NCI-H226 (cell line): ENCODE measurements around the gene RNF215.
A peak's percentile ranks its signal among the peaks of the same experiment; 100 is the strongest.
"Not testable (repeated sequence)": the region's sequence is repeated elsewhere in the genome, so short reads cannot be mapped to it uniquely, and the experiment has no call there.

Source experiments
- DNase-seq: peaks from one replicate; pipeline ENCODE4 v3.0.0-alpha.2; 2015

Gene RNF215

DNA sequence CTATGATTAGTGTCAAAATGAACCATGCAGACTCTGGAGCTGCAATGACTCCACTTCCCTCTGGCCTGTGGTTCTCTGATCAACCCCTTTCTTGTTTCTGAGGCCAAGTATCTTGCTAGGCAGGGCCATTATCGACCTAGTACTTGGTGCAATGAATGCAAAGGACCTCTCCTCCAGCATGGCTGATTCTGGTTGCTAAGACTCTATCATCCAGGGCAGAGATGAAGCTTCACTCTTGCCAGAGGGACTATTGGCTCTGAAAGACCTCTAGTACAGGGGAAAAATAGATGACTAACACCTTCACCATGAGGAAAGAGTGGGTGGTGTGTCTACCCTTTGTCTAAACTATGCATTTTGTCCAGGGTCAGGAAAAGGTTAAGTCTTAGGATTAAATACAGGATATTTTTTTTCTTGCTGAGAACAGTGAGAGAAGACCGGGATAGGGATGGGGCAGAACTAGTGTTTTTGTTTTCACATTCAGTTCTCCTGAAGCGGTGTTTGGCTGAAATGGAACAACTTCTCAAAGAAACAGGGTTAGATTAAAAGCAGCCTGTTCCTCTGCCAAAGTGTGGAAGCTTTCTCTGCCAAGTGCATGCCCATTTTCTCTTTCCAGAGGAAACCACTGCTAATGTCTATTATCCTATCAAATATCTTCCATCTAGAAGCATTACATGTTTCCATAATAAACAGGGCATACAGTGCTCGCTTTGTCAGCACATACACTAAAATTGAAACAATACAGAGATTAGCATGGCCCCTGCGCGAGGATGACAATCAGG, 33.3 kb upstream of the RNF215 start:
- DNase-seq, result peak; percentile 57

GRCh38 chr22:30416837-30417236, 29.6 kb upstream of the RNF215 start:
- no peak for DNase-seq

DNA sequence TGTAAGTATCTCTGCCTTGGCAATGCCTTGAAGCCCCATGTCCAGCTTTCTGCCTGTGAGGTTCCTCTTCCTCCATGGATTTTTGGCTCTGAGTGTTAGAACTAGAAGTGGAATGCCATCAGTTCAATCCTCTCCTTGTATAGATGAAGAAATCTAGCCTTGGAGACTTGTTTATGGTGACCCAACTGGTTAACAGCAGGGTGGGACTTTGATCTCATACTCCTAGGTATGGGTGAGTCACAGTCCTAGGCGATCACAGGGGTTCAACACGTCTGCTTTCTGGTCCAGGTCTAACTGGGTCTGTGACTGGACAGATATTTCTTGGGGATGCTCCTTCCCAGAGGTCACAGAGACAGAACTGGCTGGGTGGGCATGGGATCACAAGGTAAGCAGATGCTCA, 29.2 kb upstream of the RNF215 start:
- no peak for DNase-seq

DNA sequence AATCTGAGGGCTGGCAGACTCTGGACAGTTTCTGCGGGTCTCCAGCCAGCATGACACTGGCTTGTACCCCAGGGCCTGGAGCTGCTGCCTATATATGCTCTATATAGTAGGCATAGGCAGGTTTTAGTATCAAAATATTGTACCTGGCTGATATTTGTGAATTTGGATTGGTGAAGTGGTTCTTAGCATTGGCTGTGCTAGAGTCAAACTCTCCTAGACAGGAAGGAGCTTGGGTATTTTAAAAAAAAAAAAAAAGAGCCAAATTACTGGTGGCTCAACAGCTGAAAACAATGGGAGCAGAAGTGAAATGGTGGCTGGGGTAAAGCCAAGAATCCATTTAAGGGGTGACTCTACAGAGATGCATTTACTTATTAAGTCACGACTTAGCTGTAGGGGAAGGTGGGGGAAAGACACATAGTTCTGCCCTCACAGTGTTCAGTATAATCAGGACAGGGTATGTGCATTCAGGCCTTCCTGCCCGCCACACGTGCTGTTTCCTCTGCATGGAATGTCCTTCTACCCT, 27.4 kb upstream of the RNF215 start:
- DNase-seq, result no peak

GRCh38 chr22:30413745-30414524, 26.7 kb upstream of the RNF215 start:
- DNase-seq, result no peak

- DNase-seq, result no peak
These were observed 25.8 kb upstream of the RNF215 start for GRCh38 chr22:30413001-30413400.

DNA sequence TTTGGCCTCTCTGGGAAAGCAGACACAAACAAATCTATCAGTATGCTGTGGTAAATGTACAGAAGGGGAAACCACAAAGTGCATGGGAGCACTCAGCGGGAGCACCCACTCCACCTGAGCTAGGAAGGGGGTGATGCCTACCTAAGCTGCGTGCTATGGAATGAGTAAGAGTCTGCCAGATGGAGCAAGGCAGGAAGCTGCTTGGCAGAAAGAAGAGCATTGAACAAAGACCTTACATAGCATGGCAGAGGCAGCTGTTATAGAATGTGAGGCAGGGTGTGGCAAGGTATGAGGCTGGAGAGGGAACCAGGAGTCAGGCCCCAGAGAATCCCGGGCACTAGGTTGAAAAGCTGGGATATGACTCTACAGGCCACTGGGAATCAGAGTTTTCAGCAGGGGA, 24.6 kb upstream of the RNF215 start:
- no peak for DNase-seq

DNA sequence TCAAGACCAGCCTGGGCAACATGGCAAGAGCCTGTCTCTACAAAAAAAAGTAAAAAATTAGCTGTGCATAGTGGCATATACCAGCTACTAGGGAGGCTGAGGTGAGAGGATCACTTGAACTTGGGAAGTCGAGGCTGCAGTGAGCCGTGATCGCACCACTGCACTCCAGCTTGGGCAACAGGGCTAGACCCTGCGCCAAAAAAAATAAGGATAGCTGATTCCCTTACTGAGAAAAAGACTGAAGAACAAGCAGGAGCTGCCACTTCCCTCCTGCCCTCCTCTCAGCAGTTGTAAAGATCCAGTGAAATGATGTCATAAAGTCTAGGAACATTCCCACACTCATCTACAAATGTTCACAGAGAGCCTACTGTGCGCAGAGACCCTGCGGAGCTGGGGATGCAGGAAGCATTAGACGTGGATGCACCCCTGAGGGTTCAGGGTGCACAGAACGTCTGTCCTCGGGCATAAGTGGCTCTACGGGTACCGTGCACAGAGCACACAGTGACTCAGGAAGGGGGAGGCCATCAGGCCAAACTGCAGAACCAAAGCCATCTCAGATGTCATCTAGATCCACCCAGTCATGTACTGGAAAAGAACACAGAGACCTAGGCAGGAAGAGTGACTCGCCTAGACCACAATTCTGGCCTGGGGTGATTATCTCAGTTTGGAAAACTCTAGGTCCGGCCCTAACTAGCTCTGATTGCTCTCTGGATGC, 21.3 kb upstream of the RNF215 start:
- no peak for DNase-seq

GRCh38 chr22:30406400-30406799, 19.2 kb upstream of the RNF215 start:
- no peak for DNase-seq

- DNase-seq, result no peak
These were observed 18.5 kb upstream of the RNF215 start for GRCh38 chr22:30405731-30406130.

- DNase-seq, result no peak
These were observed 17.1 kb upstream of the RNF215 start for GRCh38 chr22:30404307-30404706.

DNA sequence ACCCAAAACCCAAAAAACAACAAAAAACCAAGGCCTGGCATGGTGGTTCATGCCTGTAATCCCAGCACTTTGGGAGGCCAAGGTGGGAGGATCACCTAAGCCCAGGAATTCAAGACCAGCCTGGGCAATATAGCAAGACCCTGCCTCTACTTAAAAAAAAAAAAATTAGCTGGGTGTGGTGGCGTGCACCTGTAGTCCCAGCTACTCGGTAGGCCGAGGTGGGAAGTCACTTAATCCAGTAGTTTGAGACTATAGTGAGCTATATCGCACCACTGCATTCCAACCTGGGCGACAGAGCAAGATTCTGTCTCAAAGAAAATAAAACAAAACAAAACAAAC, 15.5 kb upstream of the RNF215 start:
- not testable (repeated sequence) for DNase-seq

DNA sequence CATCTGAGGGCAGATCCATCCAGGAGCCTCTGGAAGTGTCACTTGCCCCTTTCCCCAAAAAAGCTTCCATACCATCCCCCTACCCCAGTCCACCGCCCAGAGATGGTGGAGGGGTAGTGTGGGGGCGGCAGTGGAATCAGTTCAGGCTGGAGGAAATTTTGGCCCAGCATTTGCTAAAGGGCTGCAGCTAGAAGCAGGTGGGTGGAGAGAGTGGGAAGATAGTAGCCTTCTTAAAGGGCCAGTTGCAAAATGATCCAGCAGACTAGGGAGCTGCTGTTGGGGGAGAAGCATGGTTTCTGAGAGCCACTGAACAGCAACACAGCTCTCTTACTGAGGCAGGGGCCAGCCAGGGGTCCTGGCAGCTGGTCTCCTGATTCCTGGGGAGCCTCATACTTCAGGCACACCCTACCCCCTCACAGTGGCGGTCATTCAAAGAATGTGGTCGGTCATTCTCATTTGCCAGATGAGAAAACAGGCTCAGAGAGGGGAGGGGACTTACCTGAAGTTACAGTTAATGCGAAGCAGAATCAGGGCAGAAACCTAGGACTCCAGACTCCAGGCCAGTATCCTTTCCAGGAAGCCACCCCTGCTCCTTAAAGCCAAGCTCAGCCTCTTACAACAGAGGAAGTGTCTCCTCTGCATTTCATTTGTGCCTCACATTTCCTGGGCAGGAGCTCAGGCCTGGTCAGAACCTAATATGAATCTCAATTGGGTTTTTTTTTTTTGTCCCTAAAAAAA, 15.0 kb upstream of the RNF215 start:
- DNase-seq, result no peak

GRCh38 chr22:30401024-30401423, 13.8 kb upstream of the RNF215 start:
- DNase-seq, result not testable (repeated sequence)

GRCh38 chr22:30400159-30400558, 12.9 kb upstream of the RNF215 start:
- no peak for DNase-seq

DNA sequence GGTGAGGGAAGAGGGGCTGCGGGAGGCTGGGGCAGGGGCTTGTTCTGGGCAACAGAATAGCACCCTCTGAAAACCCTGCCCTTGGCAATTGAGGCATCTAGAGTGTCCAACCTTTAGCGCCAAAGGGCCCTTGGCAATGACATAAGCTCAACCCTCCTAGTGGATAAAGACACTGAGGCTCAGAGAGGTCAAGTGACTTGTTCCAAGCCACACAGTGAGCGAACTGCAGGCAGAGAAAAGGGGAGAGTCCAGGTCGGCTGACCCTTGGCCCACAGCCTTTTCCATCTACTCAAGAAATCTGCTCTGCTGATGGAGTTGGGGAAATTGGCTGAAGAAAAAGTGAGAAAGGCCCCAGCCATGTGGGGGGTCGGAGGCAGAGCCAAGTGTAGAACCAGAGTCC, 12.5 kb upstream of the RNF215 start:
- no peak for DNase-seq

- DNase-seq, result peak; percentile 31
These were observed 11.8 kb upstream of the RNF215 start for GRCh38 chr22:30398685-30399680.

DNA sequence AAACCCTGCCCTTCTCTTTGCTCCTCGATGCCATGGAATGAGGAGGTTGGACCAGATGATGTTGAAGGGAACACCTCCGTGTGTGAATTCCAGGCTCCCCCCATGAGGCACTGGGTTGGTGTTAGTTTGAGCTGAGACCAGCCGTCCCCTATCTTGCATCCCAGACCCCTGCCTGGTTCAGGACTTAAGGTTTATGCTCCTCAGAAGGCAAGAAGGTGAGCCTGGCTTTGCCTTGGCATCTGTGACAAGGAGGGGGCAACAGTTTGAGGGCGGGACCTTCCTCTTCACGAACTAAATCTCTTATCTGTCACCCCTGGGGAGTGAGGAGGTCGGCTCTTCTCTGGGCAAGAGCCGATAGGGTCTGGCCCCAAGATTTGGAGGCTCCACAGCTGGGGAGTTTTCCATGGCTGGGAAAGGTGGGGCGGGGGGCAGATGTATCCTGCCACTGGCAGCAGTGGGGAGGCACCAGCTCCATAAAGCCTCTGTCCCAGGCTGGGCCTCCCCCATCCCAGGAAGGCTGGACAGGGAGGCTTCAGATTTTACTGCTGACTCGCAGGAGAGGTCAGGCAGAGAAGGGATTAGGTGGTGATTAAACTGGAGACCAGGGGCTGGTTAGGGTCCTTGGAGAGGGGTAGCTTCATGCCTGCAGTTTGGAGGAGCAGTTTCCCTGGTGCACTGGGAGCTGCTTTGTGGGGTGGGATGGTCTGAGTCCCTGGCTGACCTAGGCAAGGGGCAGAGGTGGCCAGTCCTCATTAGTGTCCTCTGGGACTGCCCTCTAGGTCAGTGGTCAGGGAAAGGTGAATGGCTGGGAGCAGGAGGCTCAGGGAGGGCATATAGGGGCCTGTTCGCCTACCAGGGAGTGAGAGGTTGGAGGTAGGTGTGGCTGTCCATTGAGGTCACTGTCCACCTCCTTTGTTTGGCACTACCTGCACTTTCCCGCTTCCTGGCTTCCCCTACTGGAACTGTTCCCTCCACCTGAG, 10.7 kb upstream of the RNF215 start:
- no peak for DNase-seq

DNA sequence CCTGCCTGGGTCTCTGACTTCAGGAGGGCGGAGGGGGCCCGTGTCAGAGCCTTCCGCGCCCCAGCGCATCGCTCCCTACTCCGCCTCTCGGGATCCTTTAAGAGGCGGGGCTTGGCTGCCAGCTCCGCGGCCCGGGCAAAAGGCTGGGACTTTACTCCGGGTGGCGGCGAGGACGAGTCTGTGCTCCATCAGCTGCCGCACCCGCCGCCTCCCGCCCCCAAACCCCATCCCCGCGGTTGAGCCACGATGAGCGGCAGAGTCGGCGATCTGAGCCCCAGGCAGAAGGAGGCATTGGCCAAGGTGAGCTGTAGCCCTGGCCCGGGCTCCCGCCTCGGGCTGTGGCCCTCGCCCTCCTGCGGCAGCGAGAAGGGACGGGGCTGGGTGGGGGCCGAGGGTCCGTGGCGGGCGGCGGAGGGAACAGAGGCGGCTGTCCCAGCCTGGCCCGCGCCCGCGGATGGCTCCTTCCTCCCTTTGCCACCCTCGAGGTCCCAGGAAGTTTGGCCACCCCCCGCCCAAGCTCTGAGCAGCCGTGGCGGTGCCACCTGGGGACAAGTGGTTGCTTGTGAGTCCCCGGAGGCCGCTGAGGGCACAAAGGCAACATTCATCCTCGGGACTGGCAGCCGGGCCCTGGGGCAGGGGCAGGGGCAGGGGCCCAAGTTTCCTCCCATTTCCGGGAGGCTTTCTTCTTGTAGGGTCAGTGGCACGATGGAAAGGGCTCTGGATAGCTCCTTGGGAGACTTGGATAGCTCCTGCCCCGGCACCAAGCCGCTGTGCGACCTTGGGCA, 9.9 kb upstream of the RNF215 start, which contains the start of gene SEC14L2:
Gene SEC14L2 (plus strand): TSS at position 148 of the 785 bp plus-strand sequence. CDS start 99 bp downstream, at position 247.
- DNase-seq, result no peak
